Measurements from ENCODE around the gene AS3MT.
A peak's percentile ranks its signal among the peaks of the same experiment; 100 is the strongest.
"Not testable (repeated sequence)": the region's sequence is repeated elsewhere in the genome, so short reads cannot be mapped to it uniquely, and the experiment has no call there.

The AS3MT gene, protein sequence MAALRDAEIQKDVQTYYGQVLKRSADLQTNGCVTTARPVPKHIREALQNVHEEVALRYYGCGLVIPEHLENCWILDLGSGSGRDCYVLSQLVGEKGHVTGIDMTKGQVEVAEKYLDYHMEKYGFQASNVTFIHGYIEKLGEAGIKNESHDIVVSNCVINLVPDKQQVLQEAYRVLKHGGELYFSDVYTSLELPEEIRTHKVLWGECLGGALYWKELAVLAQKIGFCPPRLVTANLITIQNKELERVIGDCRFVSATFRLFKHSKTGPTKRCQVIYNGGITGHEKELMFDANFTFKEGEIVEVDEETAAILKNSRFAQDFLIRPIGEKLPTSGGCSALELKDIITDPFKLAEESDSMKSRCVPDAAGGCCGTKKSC

DNA sequence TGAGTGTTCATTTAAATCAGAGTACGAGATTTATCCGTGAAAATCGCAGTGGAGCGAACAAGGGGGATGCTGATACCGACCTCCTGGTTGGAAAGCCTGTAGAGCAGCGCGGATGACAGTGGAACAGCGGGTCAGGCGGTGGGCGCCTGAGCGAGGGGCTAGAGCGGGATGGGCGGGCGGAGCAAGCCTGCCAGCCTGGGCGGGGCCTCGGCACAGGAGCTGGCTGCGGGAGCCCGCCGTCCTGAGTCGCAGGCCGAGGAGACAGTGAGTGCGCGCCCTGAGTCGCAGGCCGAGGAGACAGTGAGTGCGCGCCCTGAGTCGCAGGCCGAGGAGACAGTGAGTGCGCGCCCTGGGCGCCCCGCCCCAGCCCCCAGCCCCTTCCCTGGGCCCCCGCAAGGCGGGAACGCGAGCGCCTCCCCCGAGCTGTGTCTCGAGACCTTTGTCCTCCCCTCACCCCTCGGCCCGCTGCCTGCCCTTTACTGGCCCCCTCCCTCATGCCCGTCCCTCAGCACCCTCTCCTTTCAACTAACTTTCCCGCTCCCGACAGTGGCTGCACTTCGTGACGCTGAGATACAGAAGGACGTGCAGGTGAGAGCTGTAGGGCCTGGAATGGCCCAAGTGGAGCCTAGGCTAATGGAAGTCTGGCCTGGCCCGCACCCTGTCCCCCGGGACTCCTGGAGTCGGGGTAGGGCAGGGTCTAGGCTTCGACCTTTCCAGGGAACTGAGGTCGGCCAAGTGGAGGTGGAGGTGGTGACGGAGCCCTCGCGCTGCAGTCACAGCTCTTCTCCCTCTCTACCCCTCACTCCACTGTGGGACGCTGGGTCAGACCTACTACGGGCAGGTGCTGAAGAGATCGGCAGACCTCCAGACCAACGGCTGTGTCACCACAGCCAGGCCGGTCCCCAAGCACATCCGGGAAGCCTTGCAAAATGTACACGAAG lies at the start of gene AS3MT:
Gene AS3MT (plus strand): TSS at position 213 of the 941 bp plus-strand sequence. CDS start 123 bp downstream, at position 336.
- DNase-seq = peak; percentile 25

DNA sequence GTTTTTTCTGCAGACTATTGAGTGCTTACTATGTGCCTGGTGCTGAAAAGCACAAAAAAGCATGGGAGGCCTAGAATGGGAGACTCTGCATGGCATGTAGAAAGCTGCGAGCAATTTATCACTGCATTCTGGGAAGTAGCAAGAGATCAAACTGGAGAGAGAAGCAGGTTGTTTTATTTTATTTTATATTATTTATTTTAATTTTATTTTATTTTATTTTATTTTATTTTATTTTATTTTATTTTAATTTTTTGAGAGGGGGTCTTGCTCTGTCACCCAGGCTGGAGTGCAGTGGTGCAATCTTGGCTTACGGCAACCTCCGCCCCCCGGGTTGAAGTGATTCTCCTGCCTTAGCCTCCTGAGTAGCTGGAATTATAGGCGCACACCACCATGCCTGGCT lies 49.3 kb upstream of the AS3MT start:
- DNase-seq = not testable (repeated sequence)

DNA sequence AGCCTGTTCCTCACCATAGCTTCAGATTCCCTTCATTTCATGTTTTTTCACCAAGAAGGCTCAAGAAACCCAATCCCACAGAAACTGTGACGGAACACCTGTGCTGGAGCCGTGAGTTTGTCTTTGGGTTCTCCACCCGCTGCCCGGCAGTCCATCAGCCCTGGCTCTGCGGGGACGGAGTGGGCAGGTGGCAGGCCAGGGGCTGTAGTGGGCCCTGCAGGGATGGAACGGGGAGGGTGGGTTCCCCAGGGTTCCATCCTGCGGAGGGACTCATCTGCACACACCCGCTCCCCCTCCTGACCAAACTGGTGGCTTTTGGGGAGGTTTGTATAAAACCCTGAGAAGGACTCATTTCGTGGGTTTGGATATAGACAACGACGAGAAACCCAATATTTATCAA lies 47.0 kb upstream of the AS3MT start:
- no peak for DNase-seq

DNA sequence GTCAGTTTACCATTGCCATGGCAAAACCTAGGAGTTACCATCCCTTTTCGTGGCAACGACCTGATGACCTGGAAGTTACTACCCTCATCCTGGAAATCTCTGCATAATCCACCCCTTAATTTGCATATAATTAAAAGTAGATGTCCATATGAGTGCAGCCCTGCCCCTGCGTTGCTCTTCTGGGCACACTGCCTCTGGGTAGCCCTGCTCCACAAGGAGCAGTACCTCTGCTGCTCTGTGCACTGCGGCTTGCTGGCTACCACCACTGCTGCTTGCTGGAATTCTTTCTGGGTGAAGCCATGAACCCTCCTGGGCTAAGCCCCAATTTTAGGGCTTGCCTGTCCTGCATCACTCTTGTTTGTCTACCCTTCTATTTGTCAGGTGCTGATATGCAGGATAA lies 44.6 kb upstream of the AS3MT start:
- no peak for DNase-seq

DNA sequence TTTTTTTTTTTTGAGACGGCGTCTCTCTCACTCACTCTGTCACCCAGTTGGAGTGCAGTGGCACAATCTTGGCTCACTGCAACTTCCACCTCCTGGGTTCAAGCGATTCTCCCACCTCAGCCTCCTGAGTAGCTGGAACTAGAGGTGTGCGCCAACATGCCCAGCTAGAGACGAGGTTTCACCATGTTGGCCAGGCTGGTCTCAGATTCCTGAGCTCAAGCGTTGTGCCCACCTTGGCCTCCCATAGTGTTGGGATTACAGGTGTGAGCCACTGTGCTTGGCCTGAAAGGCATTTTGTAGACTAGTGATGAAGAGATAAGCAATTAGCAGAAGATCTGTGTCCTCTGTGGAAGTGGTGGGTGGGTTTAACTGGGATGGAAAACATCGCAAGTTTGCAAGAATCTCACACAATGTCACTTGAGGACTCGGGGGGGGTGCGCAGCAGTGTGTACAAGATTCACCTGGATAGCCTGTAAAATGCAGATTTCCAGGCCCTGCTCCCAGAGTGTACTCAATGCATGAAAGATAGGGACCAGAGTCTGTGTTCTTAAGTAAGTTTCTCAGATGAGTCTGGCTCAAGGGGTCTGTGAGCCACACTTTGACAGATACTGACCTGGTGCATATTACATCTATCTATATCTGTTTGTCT lies 43.0 kb upstream of the AS3MT start:
- no peak for DNase-seq

DNA sequence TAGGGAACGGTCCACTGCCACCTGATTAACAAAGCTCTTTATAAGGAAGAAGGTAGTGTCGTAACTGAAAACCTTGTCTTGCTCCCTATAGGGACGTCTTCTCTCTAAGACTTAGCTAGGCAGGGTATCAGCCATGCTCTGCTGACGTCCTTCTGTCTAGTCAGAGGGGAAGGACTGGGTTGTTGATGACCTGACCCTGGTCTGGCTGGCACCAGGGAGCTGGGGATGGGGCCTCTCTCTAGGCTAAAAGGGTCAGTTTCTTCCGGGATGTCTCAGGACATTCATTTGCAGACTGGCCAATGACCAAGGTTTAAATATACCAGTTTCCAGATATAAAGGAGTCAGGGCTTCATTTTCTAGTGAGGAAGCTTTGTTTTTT lies 41.7 kb upstream of the AS3MT start:
- no peak for DNase-seq

DNA sequence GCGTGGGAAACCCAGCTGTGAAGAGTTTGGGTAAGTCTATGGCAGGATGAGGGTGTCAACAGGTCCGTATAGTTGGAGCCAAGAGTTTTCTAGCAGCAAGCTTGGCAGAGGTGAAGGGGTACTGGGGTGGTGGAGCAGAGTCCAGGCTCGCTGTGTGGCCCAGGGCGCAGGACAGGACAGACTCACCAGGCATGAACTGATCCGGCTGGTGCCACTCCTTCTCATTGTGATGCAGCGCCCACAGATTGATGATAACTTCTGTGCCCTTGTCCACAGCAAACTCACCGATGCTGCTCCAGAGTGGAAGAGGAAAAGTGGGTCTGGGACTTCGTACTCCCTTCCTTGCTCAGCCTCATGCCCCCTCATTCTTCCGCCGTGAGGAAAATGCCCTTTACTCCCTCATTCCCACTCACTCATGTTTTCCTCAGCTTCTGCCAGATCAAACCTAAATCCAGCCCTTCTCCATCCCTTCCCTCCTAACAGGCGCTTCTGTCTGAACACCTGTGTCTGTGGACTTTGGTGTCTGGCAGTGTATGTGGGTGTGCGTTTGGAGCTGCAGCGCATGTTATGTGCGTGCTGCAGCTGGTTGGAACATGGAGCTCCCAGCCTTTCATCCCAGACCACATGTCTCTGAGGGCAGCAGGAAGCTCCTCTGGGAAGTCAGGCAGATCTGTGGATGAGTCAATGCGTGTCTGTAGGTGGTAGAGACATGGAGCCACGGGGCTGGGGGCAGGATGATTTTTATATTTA lies 37.8 kb upstream of the AS3MT start:
- DNase-seq = peak; percentile 76

DNA sequence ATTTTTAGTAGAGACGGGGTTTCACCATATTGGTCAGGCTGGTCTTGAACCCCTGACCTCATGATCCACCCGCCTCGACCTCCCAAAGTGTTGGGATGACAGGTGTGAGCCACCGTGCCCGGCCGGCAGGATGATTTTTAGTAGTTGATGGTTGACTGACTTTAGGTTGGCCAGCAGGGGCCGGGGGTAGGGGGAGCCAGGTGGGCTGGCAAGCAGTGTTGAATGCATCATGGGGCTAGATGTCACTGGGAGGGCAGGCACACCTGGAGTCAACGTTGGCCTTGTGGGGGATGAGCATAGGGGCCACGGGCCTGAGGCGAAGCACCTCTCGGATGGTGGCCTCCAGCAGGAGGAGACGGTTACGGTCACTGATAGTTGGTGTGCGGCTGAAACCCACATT lies 37.0 kb upstream of the AS3MT start:
- no peak for DNase-seq

DNA sequence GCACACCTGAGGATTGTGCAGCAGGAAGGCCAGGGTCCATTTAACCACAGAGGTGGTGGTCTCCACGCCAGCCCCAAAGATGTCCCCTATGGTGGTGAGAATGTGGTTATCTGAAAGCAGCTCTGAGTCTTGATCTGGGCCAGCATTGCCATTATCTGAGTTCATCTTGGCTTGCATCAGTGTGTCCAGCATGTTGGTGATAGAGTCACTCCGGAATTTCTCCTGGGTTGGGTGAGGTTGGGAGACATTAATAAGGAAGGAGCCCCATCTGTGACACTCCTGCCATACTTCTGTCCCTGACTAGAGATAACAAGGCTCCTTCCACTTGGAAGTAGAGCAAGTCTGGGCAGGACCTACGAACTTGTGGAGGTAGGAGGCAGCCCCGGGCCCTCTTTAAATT lies 36.3 kb upstream of the AS3MT start:
- peak; percentile 32 for DNase-seq

DNA sequence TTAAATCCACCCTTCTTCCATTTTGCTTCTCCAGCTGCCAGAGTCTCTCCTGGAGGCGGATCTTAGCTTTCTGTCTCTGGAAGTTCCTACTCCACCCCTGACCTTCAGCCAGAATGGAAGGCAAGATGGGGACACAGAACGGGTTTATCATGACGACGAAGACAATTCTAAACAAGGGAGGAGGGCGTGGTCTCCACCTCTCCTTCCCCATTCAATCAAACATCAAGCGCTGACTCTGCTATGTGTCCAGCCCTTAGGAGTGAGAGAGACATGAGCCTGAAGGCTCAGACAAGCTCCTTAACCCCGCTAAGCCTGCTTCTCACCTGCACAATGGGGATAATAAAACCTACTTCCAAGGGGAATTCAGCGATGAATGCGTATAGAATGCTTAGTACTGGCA lies 35.1 kb upstream of the AS3MT start:
- DNase-seq = no peak

DNA sequence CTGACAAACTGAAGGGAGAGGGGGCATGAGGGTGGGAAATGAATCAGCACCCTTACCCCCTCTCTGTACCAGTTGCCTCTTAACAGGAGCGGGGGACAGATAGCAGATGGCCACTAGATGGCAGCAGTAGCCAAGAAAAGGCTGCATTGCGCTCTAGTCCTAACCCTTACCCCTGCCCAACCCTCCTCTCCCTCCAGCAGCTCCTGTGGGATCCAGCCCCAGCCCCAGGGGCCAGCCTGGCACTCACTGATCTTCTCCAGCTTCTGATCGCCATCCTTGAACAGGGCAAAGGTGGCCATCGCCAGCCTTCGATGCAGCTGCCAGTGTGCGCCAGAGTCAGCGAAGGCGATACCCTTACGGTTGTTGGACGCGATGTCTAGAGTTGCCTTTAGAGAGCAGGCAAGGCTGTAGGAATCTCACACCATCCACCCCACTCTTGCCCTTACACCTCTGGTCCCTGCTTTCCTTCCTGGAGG lies 34.2 kb upstream of the AS3MT start:
- peak; percentile 77 for DNase-seq

DNA sequence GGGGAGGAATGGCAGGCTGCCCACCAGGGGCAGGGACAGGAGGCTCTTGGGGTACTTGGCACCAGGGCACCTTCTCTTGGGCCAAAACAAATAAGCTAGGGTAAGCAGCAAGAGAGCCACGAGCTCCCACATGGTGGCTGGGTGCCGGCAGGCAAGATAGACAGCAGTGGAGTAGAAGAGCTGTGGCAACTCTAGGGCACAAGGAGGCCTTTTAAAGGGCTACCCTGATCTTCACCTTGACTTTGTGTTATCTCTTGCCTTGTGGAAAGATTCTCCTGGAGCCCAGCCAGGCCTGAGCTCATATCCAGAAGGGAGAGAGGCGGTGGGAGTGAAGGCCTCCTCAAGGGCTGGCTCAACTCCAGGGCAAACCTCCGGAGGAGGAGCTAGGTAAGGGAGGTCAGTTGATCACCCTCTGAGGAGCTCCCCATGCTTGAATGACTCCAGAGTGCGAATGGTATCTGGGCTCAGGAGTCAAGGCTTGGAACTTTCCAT lies 32.0 kb upstream of the AS3MT start, which contains the start of gene CYP17A1:
Gene CYP17A1 (minus strand): TSS at position 184 of the 492 bp plus-strand sequence. CDS start 52 bp downstream, at position 132.
- peak; percentile 34 for DNase-seq

DNA sequence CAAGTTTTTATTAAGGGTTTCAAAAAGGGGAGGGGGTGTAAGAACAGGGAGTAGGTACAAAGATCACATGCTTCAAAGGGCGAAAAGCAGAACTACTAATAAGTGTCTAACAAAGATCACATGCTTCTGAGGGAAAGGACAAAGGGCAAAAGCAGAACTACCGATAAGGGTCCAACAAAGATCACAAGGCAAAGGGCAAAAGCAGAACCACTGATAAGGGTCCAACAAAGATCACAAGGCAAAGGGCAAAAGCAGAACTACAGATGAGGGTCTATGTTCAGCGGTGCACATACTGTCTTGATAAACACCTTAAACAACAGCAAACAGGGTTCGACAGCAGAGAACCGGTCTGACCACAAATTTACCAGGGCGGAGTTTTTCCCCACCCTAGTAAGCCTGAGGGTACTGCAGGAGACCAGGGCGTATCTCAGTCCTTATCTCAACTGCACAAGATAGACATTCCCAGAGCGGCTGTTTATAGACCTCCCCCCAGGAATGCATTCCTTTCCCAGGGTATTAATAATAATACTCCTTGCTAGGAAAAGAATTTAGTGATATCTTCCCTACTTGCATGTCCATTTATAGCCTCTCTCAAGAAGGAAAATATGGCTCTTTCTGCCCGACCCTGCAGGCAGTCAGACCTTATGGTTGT lies 30.9 kb upstream of the AS3MT start:
- not testable (repeated sequence) for DNase-seq

DNA sequence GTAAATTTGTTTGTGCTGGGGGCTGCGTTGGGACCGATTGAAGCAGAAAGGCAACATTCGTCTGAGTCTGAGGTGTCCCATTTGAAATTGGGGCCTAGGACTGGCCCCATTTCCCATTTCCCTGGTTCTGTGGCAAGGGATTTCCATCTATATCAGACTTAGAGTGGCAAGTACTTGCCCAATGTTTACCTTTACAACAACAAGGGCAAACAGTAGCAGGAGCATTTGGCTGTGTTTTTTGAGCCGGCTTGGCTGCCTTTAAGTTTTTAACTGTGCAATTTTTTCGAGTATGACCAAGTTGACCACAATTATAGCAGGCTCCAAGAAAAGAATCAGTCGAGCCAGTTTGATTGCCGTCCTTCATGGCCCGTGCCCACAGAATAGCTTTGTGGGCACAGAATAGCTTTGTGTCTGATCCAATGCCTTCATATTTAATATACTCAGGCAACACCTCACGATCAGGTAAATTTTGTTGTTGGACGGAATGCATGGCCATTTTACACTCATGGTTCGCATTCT lies 27.4 kb upstream of the AS3MT start:
- no peak for DNase-seq

DNA sequence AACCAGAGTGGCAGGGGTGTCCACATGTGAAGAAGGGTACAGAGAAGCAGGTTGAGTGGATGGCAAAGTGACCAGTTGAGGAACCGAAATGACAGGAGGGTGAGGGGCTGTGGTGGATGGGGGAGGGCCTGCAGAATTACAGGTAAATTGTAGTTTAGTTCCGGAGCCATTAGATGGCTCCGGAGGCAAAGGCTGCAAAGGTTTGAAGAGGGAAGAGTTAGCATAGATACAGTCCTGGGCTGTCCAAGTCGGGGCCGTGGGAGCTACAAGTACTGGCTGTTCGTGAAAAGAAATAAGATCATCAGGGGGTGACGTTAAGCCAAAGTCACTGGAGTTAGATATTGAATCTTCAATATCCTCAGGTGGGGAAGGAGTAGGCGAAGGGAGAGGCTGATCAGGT lies 26.1 kb upstream of the AS3MT start:
- DNase-seq = not testable (repeated sequence)

DNA sequence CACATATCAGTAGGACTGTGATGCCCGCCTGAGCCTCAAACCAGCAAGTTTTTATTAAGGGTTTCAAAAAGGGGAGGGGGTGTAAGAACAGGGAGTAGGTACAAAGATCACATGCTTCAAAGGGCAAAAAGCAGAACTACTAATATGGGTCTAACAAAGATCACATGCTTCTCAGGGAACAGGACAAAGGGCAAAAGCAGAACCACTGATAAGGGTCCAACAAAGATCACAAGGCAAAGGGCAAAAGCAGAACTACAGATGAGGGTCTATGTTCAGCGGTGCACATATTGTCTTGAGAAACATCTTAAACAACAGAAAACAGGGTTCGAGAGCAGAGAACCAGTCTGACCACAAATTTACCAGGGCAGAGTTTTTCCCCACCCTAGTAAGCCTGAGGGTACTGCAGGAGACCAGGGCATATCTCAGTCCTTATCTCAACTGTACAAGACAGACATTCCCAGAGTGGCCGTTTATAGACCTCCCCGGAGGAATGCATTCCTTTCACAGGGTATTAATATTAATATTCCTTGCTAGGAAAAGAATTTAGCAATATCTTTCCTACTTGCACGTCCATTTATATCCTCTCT lies 25.0 kb upstream of the AS3MT start:
- not testable (repeated sequence) for DNase-seq

DNA sequence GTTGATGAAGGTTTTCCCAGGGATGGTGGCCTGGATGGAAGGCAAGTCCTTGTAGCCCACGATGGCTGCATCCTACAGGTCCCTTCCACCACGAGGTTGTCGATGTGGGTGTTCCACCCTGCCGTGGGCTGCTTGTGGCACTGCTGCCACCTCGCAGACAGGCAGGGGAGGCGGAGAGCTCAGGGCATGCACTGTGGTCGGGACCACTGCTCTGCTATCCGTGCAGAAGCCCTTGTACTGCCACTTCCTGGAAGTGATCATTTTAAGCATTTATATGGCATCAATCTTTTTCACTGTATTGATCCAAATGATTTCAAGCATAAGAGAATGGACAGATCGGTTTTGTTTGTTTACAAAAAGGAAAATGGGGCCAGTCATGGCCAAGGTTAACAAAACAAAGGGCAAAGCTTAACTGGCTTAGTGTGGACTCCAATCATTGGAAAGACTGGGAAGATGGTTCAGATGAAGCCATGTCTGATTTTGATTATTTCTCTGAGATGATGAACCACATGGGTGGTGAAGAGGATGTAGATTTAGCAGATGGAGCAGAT lies 23.8 kb upstream of the AS3MT start:
- no peak for DNase-seq

DNA sequence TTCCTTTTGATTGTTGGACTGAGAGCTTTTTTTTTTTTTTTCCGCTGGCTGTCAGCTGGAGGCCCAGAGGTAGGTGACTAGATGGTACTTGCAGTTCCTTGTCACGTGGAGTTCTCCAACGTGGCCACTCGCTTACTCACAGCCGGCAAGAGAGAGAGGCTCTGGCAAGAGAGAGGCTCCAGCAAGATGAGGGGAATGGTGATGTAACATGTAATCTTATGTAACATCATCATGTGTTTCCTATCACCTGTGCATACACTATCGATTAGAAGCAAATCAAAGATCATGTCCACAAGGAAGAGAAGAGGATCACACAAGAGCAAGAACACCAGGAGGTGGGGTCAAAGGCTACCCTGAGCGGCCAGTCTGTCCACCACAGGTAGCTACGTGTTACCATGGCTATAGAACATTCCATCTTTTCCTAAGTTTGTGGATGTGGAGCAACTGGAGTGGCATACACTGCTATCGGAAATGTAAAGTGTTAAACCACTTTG lies 19.2 kb upstream of the AS3MT start:
- no peak for DNase-seq

DNA sequence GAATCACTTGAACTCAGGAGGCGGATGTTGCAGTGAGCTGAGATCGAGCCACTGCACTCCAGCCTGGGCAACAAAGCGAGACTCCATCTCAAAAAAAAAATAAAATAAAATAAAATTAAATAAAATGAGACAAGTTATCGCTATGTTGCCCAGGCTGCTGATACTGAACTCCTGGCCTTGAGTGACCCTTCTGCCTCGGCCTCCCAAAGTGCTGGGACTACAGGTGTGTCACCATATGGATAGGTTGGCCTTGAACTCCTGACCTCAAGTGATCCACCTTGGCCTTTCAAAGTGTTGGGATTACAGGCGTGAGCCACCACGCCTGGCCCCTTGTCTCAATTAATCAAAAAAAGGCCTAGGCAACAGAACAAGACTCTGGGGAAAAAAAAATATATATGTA lies 16.0 kb upstream of the AS3MT start:
- not testable (repeated sequence) for DNase-seq

DNA sequence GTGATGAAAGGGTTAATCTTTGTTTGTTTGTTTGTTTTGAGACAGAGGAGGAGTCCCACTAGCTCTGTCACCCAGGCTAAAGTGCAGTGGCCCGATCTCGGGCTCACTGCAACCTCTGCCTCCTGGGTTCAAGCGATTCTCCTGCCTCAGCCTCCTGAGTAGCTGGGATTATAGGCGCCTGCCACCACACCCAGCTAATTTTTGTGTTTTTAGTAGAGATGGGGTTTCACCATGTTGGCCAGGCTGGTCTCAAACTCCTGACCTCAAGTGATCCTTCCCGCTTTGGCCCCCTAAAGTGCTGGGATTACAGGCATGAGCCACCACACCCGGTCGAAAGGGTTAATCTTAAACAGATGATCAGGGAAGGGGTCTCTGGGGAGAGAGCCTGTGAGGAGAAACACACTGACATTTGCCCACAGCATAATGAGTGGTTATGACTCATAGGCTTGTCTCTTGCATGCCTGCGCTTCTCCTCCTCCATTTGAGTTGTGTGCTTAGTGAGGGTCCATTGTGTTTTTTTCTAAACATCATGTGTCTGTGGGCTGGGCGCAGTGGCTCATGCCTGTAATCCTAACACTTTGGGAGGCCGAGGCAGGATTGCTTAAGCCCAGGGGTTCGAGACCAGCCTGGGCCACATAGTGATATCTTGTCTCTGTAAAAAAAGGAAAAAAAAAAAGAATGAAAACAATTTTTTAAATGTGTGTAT lies 13.4 kb upstream of the AS3MT start:
- peak; percentile 99 for DNase-seq
